HG03342 (cell line): ENCODE data around the gene APEX1.
"Not testable (repeated sequence)": the region's sequence is repeated elsewhere in the genome, so short reads cannot be mapped to it uniquely, and the experiment has no call there.

Source experiments
- ATAC-seq: cut with Tn5 transposase; IDR thresholded peaks from one replicate; pipeline ENCODE4 v1.9.1; 2021; ENCODE audit warnings: mild to moderate bottlenecking, moderate library complexity; ENCODE audit not compliant: unreplicated experiment

The APEX1 gene

GRCh38 chr14:20472536-20473169, 17.6 kb downstream of the APEX1 start:
- no peak for ATAC-seq

GRCh38 chr14:20476776-20477175, 21.8 kb downstream of the APEX1 start:
- ATAC-seq = no peak

GRCh38 chr14:20477211-20477876, 22.3 kb downstream of the APEX1 start:
- no peak for ATAC-seq

GRCh38 chr14:20478894-20479293, 23.9 kb downstream of the APEX1 start:
- no peak for ATAC-seq

- ATAC-seq = no peak
Measured at GRCh38 chr14:20482382-20482781, 27.4 kb downstream of the APEX1 start.

- ATAC-seq = no peak
Measured at GRCh38 chr14:20485900-20486299, 30.9 kb downstream of the APEX1 start.

GRCh38 chr14:20486684-20487395, 31.8 kb downstream of the APEX1 start:
- ATAC-seq = no peak

GRCh38 chr14:20487396-20487725, 32.3 kb downstream of the APEX1 start:
- ATAC-seq = no peak

- peak; percentile 59 for ATAC-seq
Measured at GRCh38 chr14:20489093-20489994, 34.3 kb downstream of the APEX1 start.

GRCh38 chr14:20490563-20490962, 35.5 kb downstream of the APEX1 start:
- ATAC-seq = no peak

GRCh38 chr14:20492486-20492885, 37.5 kb downstream of the APEX1 start:
- ATAC-seq = no peak

- ATAC-seq = no peak
Measured at GRCh38 chr14:20493634-20494033, 38.6 kb downstream of the APEX1 start.

GRCh38 chr14:20494935-20495766, 40.1 kb downstream of the APEX1 start:
- ATAC-seq = no peak

GRCh38 chr14:20498622-20499021, 43.6 kb downstream of the APEX1 start:
- no peak for ATAC-seq

- ATAC-seq = no peak
Measured at GRCh38 chr14:20499108-20499507, 44.1 kb downstream of the APEX1 start.

GRCh38 chr14:20499881-20500280, 44.9 kb downstream of the APEX1 start:
- no peak for ATAC-seq

- ATAC-seq = no peak
Measured at GRCh38 chr14:20501346-20501745, 46.3 kb downstream of the APEX1 start.

- ATAC-seq = no peak
Measured at GRCh38 chr14:20503898-20504297, 48.9 kb downstream of the APEX1 start.

- not testable (repeated sequence) for ATAC-seq
Measured at GRCh38 chr14:20506276-20506675, 51.2 kb downstream of the APEX1 start.

- not testable (repeated sequence) for ATAC-seq
Measured at GRCh38 chr14:20506752-20507151, 51.7 kb downstream of the APEX1 start.
